ENCODE data around the gene LYZL1. TPM values are rescaled to one million over a fixed set of nuclear protein-coding genes. Genes with fewer than 3 reads are reported as not detected.

The LYZL1 gene
- total and polyA plus RNA-seq, 5 donors from 2014 or later: not detected

DNA sequence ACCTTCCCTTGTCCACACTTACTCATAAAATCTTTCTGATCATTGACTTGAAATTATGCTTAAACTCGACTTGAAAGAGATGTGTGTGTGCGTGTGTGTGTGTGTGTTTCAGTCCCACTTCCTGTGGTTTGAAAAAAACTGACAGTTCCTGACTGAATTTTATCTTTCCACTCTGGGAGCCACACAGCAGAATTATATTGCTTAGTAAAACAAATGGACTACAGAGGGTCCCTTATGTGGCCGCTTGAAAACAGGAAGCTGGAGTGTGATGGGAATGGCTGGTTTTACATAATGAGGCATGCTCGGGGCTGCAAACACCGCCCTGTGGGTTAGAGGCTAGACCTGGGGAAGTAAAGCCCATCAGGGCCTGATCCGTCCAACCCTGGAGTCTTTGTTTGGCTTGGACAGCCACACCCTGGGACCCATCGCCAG is 54.8 kb downstream of the LYZL1 start:
- no peak for ATAC-seq (ENCODE audit: low read depth in 2 of 2)
- no peaks in the 10 kb centered on the region for H3K27me3 ChIP-seq (ENCODE audit: control insufficient read depth, insufficient read depth, low read length)
- Mint-ChIP-seq H3K4me1 (no peaks in the 10 kb centered on the region), H3K9me3 (peaks cover 0 to 4% (median 0%) of the 10 kb centered on the region in 7 donors), H3K36me3 (no peaks in the 10 kb centered on the region), H3K4me3 (no peak overlapping the region), H3K27me3 (peaks cover 8% of the 10 kb centered on the region), H3K27ac (no peak overlapping the region)
- no peak overlapping the region for H3K4me3 ChIP-seq (ENCODE audit: low read depth, low read length)
- H3K9me3 ChIP-seq (ENCODE audit: control insufficient read depth in 2 of 2, low read length in 2 of 2): no peaks in the 10 kb centered on the region
- no peak for DNase-seq
- no peaks in the 10 kb centered on the region for H3K36me3 ChIP-seq (ENCODE audit: control insufficient read depth, insufficient read depth, low read length)
- H3K4me1 ChIP-seq (ENCODE audit: control insufficient read depth, insufficient read depth, low read length, poor library complexity, severe bottlenecking): no peaks in the 10 kb centered on the region
- H3K27ac ChIP-seq (ENCODE audit: insufficient read depth, low read length, poor library complexity, severe bottlenecking): no peak overlapping the region

DNA sequence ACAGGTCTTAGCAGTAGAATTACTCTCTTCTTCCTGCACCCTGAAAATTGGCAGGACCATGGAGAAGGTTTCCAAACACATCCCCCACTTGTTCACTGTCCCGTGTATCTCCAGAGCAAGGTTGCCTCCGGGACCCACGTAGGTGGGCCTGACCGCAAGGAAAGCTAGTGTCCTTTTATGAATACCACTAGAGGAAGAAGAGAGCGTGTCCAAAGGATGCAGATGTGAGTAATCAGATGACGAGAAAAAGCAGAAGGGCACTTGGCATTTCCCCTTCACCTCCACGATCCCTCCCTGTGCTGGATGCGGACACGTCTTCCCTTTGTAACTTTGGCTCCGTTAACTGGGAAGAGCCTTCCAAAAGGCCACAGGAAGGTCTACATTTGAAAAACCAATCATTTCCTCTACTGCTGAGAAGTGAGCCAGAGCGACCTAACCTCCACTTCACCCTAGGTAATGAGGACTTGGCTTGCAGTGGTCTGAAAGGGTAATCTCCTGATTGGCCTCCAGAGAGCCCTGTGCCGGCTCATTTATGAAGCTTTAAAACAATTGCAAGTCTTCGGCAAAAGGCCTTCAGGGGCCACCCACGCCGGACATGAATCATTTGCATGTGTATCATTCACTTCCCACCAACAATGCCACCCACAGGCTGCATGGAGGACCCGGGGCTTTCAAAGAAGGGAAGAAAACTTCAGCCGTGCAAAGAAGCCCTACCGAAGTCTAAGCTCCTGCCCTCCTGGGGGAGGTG is 55.4 kb downstream of the LYZL1 start:
- H3K27me3 Mint-ChIP-seq: peaks cover 8% of the 10 kb centered on the region
- no peak overlapping the region for H3K4me3 Mint-ChIP-seq
- no peaks in the 10 kb centered on the region for H3K36me3 Mint-ChIP-seq
- peaks cover 0 to 4% (median 0%) of the 10 kb centered on the region in 7 donors for H3K9me3 Mint-ChIP-seq
- H3K36me3 ChIP-seq (ENCODE audit: control insufficient read depth, insufficient read depth, low read length): no peaks in the 10 kb centered on the region
- no peaks in the 10 kb centered on the region for H3K9me3 ChIP-seq (ENCODE audit: control insufficient read depth in 2 of 2, low read length in 2 of 2)
- DNase-seq: no peak
- H3K4me1 Mint-ChIP-seq: no peaks in the 10 kb centered on the region
- no peak for ATAC-seq (ENCODE audit: low read depth in 2 of 2)
- no peaks in the 10 kb centered on the region for H3K4me1 ChIP-seq (ENCODE audit: control insufficient read depth, insufficient read depth, low read length, poor library complexity, severe bottlenecking)
- H3K4me3 ChIP-seq (ENCODE audit: low read depth, low read length): no peak overlapping the region
- no peak overlapping the region for H3K27ac Mint-ChIP-seq
- H3K27ac ChIP-seq (ENCODE audit: insufficient read depth, low read length, poor library complexity, severe bottlenecking): no peak overlapping the region
- no peaks in the 10 kb centered on the region for H3K27me3 ChIP-seq (ENCODE audit: control insufficient read depth, insufficient read depth, low read length)

DNA sequence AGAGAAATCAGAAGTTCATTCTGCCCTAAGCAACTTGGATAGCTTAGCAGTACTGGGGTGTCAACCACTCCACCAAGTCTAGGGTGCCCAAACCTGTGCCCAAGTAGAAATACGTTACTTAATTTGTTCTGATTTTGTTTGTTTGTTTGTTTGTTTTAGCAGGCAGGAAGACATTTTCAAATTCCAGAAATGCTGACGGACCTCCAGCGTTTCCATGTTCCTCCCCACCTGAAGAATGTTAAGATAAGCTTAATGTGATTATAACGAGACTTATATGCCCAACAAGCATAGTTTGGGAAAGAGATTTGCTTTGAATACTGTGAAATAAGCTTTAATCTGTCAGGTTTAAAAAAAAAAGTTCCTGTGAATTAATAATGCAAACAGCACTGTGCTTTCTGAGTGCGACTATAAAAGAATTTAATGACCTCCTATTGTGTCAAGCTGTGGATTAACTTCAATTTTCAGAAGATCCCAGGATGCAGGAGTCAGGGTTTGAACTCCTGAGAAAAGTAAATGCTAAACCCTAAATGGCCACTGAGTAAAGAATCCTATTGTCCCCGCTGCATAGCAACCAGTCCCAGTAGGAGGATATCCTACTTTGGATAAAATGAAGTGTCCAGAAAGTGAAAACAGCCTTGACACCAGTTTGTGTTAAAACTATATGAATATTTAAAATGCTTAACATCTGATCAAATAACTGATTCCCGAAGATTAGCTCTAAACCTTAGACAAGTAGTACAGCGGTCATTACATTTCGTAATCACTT is 56.5 kb downstream of the LYZL1 start:
- ATAC-seq (ENCODE audit: low read depth in 2 of 2): no peak
- Mint-ChIP-seq H3K4me3 (no peak overlapping the region), H3K4me1 (no peaks in the 10 kb centered on the region)

DNA sequence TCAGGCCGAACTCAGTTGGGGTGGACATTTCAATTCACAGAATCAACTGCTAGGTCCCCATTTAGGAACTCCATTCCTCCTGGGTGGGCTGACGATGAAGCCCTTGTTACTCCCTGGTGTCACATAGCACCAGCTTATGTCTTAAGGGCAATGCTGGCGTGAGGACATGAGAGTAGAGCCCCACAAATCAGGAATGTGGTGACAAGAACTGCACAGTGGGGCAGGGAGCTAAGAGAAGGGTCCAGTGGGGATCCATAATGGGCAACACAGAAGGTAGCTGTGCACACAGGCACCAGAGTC is 57.0 kb downstream of the LYZL1 start:
- Mint-ChIP-seq H3K4me1 (no peaks in the 10 kb centered on the region), H3K9me3 (peaks cover 0 to 7% (median 0%) of the 10 kb centered on the region in 7 donors), H3K36me3 (no peaks in the 10 kb centered on the region), H3K27me3 (peaks cover 5% of the 10 kb centered on the region), H3K27ac (no peak overlapping the region), H3K4me3 (no peak overlapping the region)
- Histone ChIP-seq H3K27me3 (ENCODE audit: control insufficient read depth, insufficient read depth, low read length) (no peaks in the 10 kb centered on the region), H3K36me3 (ENCODE audit: control insufficient read depth, insufficient read depth, low read length) (no peaks in the 10 kb centered on the region), H3K9me3 (ENCODE audit: control insufficient read depth in 2 of 2, low read length in 2 of 2) (no peaks in the 10 kb centered on the region), H3K4me3 (ENCODE audit: low read depth, low read length) (no peak overlapping the region), H3K4me1 (ENCODE audit: control insufficient read depth, insufficient read depth, low read length, poor library complexity, severe bottlenecking) (no peaks in the 10 kb centered on the region), H3K27ac (ENCODE audit: insufficient read depth, low read length, poor library complexity, severe bottlenecking) (no peak overlapping the region)
- ATAC-seq (ENCODE audit: low read depth in 2 of 2): no peak
- no peak for DNase-seq

More for the DNA sequence above, 56.5 kb downstream of the LYZL1 start:
- DNase-seq: no peak
- H3K27ac Mint-ChIP-seq: no peak overlapping the region
- Histone ChIP-seq H3K27ac (ENCODE audit: insufficient read depth, low read length, poor library complexity, severe bottlenecking) (no peak overlapping the region), H3K36me3 (ENCODE audit: control insufficient read depth, insufficient read depth, low read length) (no peaks in the 10 kb centered on the region), H3K9me3 (ENCODE audit: control insufficient read depth in 2 of 2, low read length in 2 of 2) (no peaks in the 10 kb centered on the region), H3K4me3 (ENCODE audit: low read depth, low read length) (no peak overlapping the region), H3K27me3 (ENCODE audit: control insufficient read depth, insufficient read depth, low read length) (no peaks in the 10 kb centered on the region), H3K4me1 (ENCODE audit: control insufficient read depth, insufficient read depth, low read length, poor library complexity, severe bottlenecking) (no peaks in the 10 kb centered on the region)
- peaks cover 0 to 7% (median 0%) of the 10 kb centered on the region in 7 donors for H3K9me3 Mint-ChIP-seq
- H3K36me3 Mint-ChIP-seq: no peaks in the 10 kb centered on the region
- peaks cover 6% of the 10 kb centered on the region for H3K27me3 Mint-ChIP-seq

DNA sequence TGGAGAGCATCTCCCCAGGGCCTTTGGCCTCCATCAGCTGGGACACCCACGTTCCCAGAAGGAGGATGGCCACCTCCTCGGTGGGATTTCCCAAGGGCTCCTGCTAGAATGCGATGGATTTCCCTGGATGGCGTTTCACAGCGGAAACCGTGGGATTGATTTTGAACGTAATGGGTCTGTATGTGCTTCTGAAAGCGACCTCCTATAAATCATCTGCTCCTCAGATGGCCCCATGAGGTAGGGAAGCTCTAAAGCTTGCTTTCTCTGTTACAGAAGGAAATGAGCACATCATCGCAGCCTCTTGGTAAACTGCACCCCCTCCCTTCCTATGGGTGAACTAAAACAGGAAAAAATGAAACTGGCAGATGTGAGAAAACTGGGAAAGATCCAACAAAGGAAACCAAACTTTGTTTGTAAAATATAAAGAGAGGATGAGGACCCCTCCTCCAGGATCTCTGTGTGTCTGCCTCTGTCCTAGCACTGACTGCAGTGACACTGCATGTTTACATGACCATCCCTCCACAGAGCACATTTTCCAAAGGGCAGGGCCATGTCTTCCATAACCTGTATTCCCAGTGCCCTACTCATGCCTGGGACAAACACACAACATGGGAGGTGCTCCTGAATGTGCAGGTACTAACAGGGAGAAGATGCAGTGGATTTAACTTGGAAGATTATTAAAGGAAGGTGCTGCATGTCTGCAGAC is 57.6 kb downstream of the LYZL1 start:
- no peak overlapping the region for H3K4me3 Mint-ChIP-seq
- ATAC-seq (ENCODE audit: low read depth in 2 of 2): no peak
- Histone ChIP-seq H3K4me3 (ENCODE audit: low read depth, low read length) (no peak overlapping the region), H3K36me3 (ENCODE audit: control insufficient read depth, insufficient read depth, low read length) (no peaks in the 10 kb centered on the region), H3K27ac (ENCODE audit: insufficient read depth, low read length, poor library complexity, severe bottlenecking) (no peak overlapping the region), H3K4me1 (ENCODE audit: control insufficient read depth, insufficient read depth, low read length, poor library complexity, severe bottlenecking) (no peaks in the 10 kb centered on the region), H3K9me3 (ENCODE audit: control insufficient read depth in 2 of 2, low read length in 2 of 2) (no peaks in the 10 kb centered on the region), H3K27me3 (ENCODE audit: control insufficient read depth, insufficient read depth, low read length) (no peaks in the 10 kb centered on the region)
- H3K27me3 Mint-ChIP-seq: peaks cover 5% of the 10 kb centered on the region
- no peaks in the 10 kb centered on the region for H3K4me1 Mint-ChIP-seq
- no peak for DNase-seq
- H3K36me3 Mint-ChIP-seq: no peaks in the 10 kb centered on the region
- H3K27ac Mint-ChIP-seq: no peak overlapping the region
- peaks cover 0 to 7% (median 0%) of the 10 kb centered on the region in 7 donors for H3K9me3 Mint-ChIP-seq

DNA sequence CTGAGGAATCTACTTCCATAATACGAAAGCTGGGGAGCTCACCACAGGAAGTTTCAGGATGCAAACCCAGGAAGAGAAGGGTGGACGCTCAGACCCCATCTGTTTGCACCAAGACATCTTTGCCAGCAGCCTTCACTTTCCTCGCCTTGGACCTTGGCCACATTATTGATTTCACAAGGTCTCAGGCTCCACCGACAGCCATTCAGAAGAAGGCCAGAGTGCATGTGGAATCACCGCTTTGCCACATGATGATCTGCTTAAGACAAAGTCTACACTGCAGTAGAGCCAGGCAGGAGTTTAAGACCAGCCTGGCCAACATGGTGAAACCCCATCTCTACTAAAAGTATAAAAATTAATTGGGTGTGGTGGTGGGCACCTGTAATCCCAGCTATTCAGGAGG is 60.0 kb downstream of the LYZL1 start:
- H3K4me3 Mint-ChIP-seq: no peak overlapping the region
- no peak overlapping the region for H3K27ac Mint-ChIP-seq
- Histone ChIP-seq H3K4me3 (ENCODE audit: low read depth, low read length) (no peak overlapping the region), H3K27me3 (ENCODE audit: control insufficient read depth, insufficient read depth, low read length) (no peaks in the 10 kb centered on the region), H3K27ac (ENCODE audit: insufficient read depth, low read length, poor library complexity, severe bottlenecking) (no peak overlapping the region), H3K4me1 (ENCODE audit: control insufficient read depth, insufficient read depth, low read length, poor library complexity, severe bottlenecking) (no peaks in the 10 kb centered on the region), H3K36me3 (ENCODE audit: control insufficient read depth, insufficient read depth, low read length) (no peaks in the 10 kb centered on the region), H3K9me3 (ENCODE audit: control insufficient read depth in 2 of 2, low read length in 2 of 2) (no peaks in the 10 kb centered on the region)
- no peak for DNase-seq
- ATAC-seq (ENCODE audit: low read depth in 2 of 2): no peak
- no peaks in the 10 kb centered on the region for H3K36me3 Mint-ChIP-seq
- H3K9me3 Mint-ChIP-seq: peaks cover 0 to 3% (median 0%) of the 10 kb centered on the region in 7 donors
- no peaks in the 10 kb centered on the region for H3K27me3 Mint-ChIP-seq
- H3K4me1 Mint-ChIP-seq: no peaks in the 10 kb centered on the region

DNA sequence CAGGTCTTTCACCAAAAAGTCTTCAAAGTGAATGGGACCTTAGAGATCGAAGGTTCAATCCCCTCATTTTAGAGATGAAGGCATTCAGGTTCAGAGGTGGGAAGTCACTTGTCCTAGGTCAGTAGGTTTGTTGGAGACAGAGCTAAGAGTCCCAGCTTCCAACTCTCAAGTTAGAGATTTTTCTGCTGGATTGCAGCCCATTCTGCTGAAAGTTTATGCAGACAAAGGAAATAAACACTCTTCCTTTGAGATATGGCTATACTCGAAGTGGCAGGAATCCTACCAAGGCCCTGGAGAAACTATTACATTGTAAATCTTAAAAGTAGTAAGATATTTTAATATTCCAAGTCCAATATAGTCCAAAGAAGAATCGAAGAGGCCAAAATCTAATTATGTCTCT is 64.4 kb downstream of the LYZL1 start:
- no peaks in the 10 kb centered on the region for H3K36me3 Mint-ChIP-seq

More for the DNA sequence above, 64.4 kb downstream of the LYZL1 start:
- Histone ChIP-seq H3K4me3 (ENCODE audit: low read depth, low read length) (no peak overlapping the region), H3K4me1 (ENCODE audit: control insufficient read depth, insufficient read depth, low read length, poor library complexity, severe bottlenecking) (no peaks in the 10 kb centered on the region), H3K27ac (ENCODE audit: insufficient read depth, low read length, poor library complexity, severe bottlenecking) (no peak overlapping the region), H3K9me3 (ENCODE audit: control insufficient read depth in 2 of 2, low read length in 2 of 2) (no peaks in the 10 kb centered on the region), H3K27me3 (ENCODE audit: control insufficient read depth, insufficient read depth, low read length) (no peaks in the 10 kb centered on the region), H3K36me3 (ENCODE audit: control insufficient read depth, insufficient read depth, low read length) (no peaks in the 10 kb centered on the region)
- Mint-ChIP-seq H3K4me3 (no peak overlapping the region), H3K9me3 (peaks cover 0 to 3% (median 0%) of the 10 kb centered on the region in 7 donors), H3K27ac (no peak overlapping the region), H3K27me3 (no peaks in the 10 kb centered on the region), H3K4me1 (no peaks in the 10 kb centered on the region)
- ATAC-seq (ENCODE audit: low read depth in 2 of 2): no peak
- no peak for DNase-seq
